HEK293 (cell line): ENCODE results near the gene RRBP1.
A peak's percentile ranks its signal among the peaks of the same experiment; 100 is the strongest.

Experiments used
- AEBP2 ChIP-seq: fragments of 450-650 bp; formaldehyde crosslinking; IDR thresholded peaks from 2 replicates; pipeline ENCODE4 v1.5.1; 2016; ENCODE audit warnings: missing biosample characterization, missing genetic modification characterization, borderline replicate concordance
- KLF9 ChIP-seq: fragments of 450-650 bp; formaldehyde crosslinking; IDR thresholded peaks from 2 replicates; pipeline ENCODE4 v1.5.1; 2016; ENCODE audit warnings: missing biosample characterization, missing genetic modification characterization, low read depth
- MZF1 ChIP-seq: fragments of 450-650 bp; formaldehyde crosslinking; IDR thresholded peaks from 2 replicates; pipeline ENCODE4 v1.5.1; 2017; ENCODE audit warnings: missing biosample characterization, missing genetic modification characterization, borderline replicate concordance
- PRDM10 ChIP-seq: fragments of 450-650 bp; formaldehyde crosslinking; IDR thresholded peaks from 2 replicates; pipeline ENCODE4 v1.5.1; 2016; ENCODE audit warnings: missing biosample characterization, missing genetic modification characterization
- SCRT1 ChIP-seq: fragments of 450-650 bp; formaldehyde crosslinking; IDR thresholded peaks from 2 replicates; pipeline ENCODE4 v1.5.1; 2016; ENCODE audit warnings: missing biosample characterization, missing genetic modification characterization, borderline replicate concordance
- SP3 ChIP-seq: fragments of 450-650 bp; formaldehyde crosslinking; IDR thresholded peaks from 2 replicates; pipeline ENCODE4 v1.5.1; 2016; ENCODE audit warnings: missing biosample characterization, missing genetic modification characterization
- ZBTB1 ChIP-seq: fragments of 450-650 bp; formaldehyde crosslinking; IDR thresholded peaks from 2 replicates; pipeline ENCODE4 v1.5.1; 2016; ENCODE audit warnings: missing biosample characterization, missing genetic modification characterization
- ZBTB6 ChIP-seq: fragments of 450-650 bp; formaldehyde crosslinking; IDR thresholded peaks from 2 replicates; pipeline ENCODE4 v1.5.1; 2017; ENCODE audit warnings: missing biosample characterization, missing genetic modification characterization
- ZFP69B ChIP-seq: fragments of 450-650 bp; formaldehyde crosslinking; IDR thresholded peaks from 2 replicates; pipeline ENCODE4 v1.5.1; 2016; ENCODE audit warnings: missing biosample characterization, missing genetic modification characterization
- ZNF10 ChIP-seq: fragments of 450-650 bp; formaldehyde crosslinking; IDR thresholded peaks from 2 replicates; pipeline ENCODE4 v1.5.1; 2017; ENCODE audit warnings: missing biosample characterization, missing genetic modification characterization
- ZNF157 ChIP-seq: fragments of 450-650 bp; formaldehyde crosslinking; IDR thresholded peaks from 2 replicates; pipeline ENCODE4 v1.5.1; 2016; ENCODE audit warnings: missing biosample characterization, missing genetic modification characterization
- ZNF174 ChIP-seq: fragments of 450-650 bp; formaldehyde crosslinking; IDR thresholded peaks from 2 replicates; pipeline ENCODE4 v1.5.0; 2017; ENCODE audit warnings: missing biosample characterization, mild to moderate bottlenecking, missing genetic modification characterization
- ZNF175 ChIP-seq: fragments of 450-650 bp; formaldehyde crosslinking; IDR thresholded peaks from 2 replicates; pipeline ENCODE4 v1.5.1; 2016; ENCODE audit warnings: missing biosample characterization, missing genetic modification characterization
- ZNF211 ChIP-seq: fragments of 450-650 bp; formaldehyde crosslinking; IDR thresholded peaks from 2 replicates; pipeline ENCODE4 v1.5.1; 2016; ENCODE audit warnings: low read depth, missing biosample characterization, missing genetic modification characterization
- ZNF23 ChIP-seq: fragments of 450-650 bp; formaldehyde crosslinking; IDR thresholded peaks from 2 replicates; pipeline ENCODE4 v1.5.1; 2016; ENCODE audit warnings: missing biosample characterization, missing genetic modification characterization, borderline replicate concordance
- ZNF274 ChIP-seq, 2 experiments: fragments of 200-500 bp in 1 of 2; fragments of 450-650 bp in 1 of 2; sonication (Bioruptor generic) in 1 of 2; formaldehyde crosslinking in 1 of 2; IDR thresholded peaks; 2 replicates each; pipeline versions ENCODE4 v1.5.1 to v1.6.1; 2014 to 2016; ENCODE audit warnings: borderline replicate concordance in 1 of 2, inconsistent platforms in 1 of 2, low read length in 1 of 2, missing biosample characterization in 1 of 2, missing genetic modification characterization in 1 of 2
- ZNF366 ChIP-seq: fragments of 450-650 bp; formaldehyde crosslinking; conservative IDR thresholded peaks from 2 replicates; pipeline ENCODE4 v1.5.1; 2016; ENCODE audit warnings: missing biosample characterization, missing genetic modification characterization
- ZNF513 ChIP-seq: fragments of 450-650 bp; IDR thresholded peaks from 2 replicates; pipeline ENCODE4 v1.5.1; 2018; ENCODE audit warnings: missing biosample characterization, missing genetic modification characterization
- ZNF521 ChIP-seq: fragments of 450-650 bp; formaldehyde crosslinking; IDR thresholded peaks from 2 replicates; pipeline ENCODE4 v1.5.1; 2017; ENCODE audit warnings: missing biosample characterization, mild to moderate bottlenecking, missing genetic modification characterization
- ZNF585B ChIP-seq: fragments of 450-650 bp; formaldehyde crosslinking; IDR thresholded peaks from 2 replicates; pipeline ENCODE4 v1.5.1; 2016; ENCODE audit warnings: missing biosample characterization, missing genetic modification characterization
- ZNF600 ChIP-seq: fragments of 450-650 bp; formaldehyde crosslinking; IDR thresholded peaks from 2 replicates; pipeline ENCODE4 v1.5.1; 2016; ENCODE audit warnings: missing biosample characterization, missing genetic modification characterization
- ZNF610 ChIP-seq: fragments of 450-650 bp; formaldehyde crosslinking; IDR thresholded peaks from 2 replicates; pipeline ENCODE4 v1.5.1; 2016; ENCODE audit warnings: missing biosample characterization, missing genetic modification characterization, borderline replicate concordance
- ZNF621 ChIP-seq: fragments of 450-650 bp; formaldehyde crosslinking; IDR thresholded peaks from 2 replicates; pipeline ENCODE4 v1.5.1; 2017; ENCODE audit warnings: missing biosample characterization, missing genetic modification characterization
- ZNF623 ChIP-seq: fragments of 450-650 bp; formaldehyde crosslinking; IDR thresholded peaks from 2 replicates; pipeline ENCODE4 v1.5.1; 2016; ENCODE audit warnings: missing biosample characterization, missing genetic modification characterization
- ZNF629 ChIP-seq: fragments of 450-650 bp; formaldehyde crosslinking; IDR thresholded peaks from 2 replicates; pipeline ENCODE4 v1.5.1; 2017; ENCODE audit warnings: missing biosample characterization, missing genetic modification characterization
- ZNF645 ChIP-seq: fragments of 450-650 bp; formaldehyde crosslinking; IDR thresholded peaks from 2 replicates; pipeline ENCODE4; 2016; ENCODE audit warnings: missing biosample characterization, missing genetic modification characterization
- ZNF677 ChIP-seq: fragments of 450-650 bp; IDR thresholded peaks from 2 replicates; pipeline ENCODE4 v1.5.0; 2018; ENCODE audit warnings: missing biosample characterization, mild to moderate bottlenecking, missing genetic modification characterization, moderate library complexity
- ZNF776 ChIP-seq: fragments of 450-650 bp; formaldehyde crosslinking; IDR thresholded peaks from 2 replicates; pipeline ENCODE4 v1.5.0; 2017; ENCODE audit warnings: missing biosample characterization, missing genetic modification characterization, borderline replicate concordance
- ZNF777 ChIP-seq: fragments of 450-650 bp; formaldehyde crosslinking; IDR thresholded peaks from 2 replicates; pipeline ENCODE4 v1.5.1; 2017; ENCODE audit warnings: missing biosample characterization, missing genetic modification characterization, borderline replicate concordance
- ZNF791 ChIP-seq: fragments of 450-650 bp; formaldehyde crosslinking; IDR thresholded peaks from 2 replicates; pipeline ENCODE4 v1.5.1; 2016; ENCODE audit warnings: missing biosample characterization, missing genetic modification characterization
- ZSCAN23 ChIP-seq: fragments of 450-650 bp; formaldehyde crosslinking; IDR thresholded peaks from 2 replicates; pipeline ENCODE4 v1.5.1; 2016; ENCODE audit warnings: missing biosample characterization, missing genetic modification characterization

The RRBP1 gene

GRCh38 chr20:17679941-17680835 is 1.9 kb downstream of the RRBP1 start (continued):
- TF ChIP-seq PRDM10 (tag by site-specific recombination): peak; percentile 46; the same call in 1 of the 2 replicates
- TF ChIP-seq ZBTB1: no peak
- TF ChIP-seq ZNF521 (tag by site-specific recombination): no peak
- TF ChIP-seq MZF1: no peak
- TF ChIP-seq SCRT1 (tag by site-specific recombination): peak; percentile 65
- no peak for TF ChIP-seq ZNF600 (tag by site-specific recombination)
- TF ChIP-seq ZBTB6 (tag by site-specific recombination): no peak
- TF ChIP-seq ZNF157: no peak
- TF ChIP-seq ZFP69B: no peak
- no peak for TF ChIP-seq ZNF623 (tag by site-specific recombination)
- TF ChIP-seq ZNF621 (tag by site-specific recombination): no peak
- no peak for TF ChIP-seq ZNF776 (tag by site-specific recombination)
- TF ChIP-seq ZNF645 (tag by site-specific recombination): no peak
- no peak for TF ChIP-seq ZNF610 (tag by site-specific recombination)
- no peak for TF ChIP-seq ZNF677 (tag by site-specific recombination)
- TF ChIP-seq ZNF211 (tag by site-specific recombination): no peak
- no peak for TF ChIP-seq ZSCAN23 (tag by site-specific recombination)
- TF ChIP-seq ZNF629 (tag by site-specific recombination): peak; percentile 7; the same call in 1 of the 2 replicates
- TF ChIP-seq AEBP2 (tag by site-specific recombination): no peak
- TF ChIP-seq ZNF174 (tag by site-specific recombination): no peak
- no peak for TF ChIP-seq ZNF366
- no peak for TF ChIP-seq ZNF175 (tag by site-specific recombination)
- TF ChIP-seq ZNF10 (tag by site-specific recombination): no peak
- TF ChIP-seq ZNF513 (tag by site-specific recombination): no peak
- TF ChIP-seq ZNF777 (tag by site-specific recombination): no peak
- no peak for TF ChIP-seq ZNF274 (IDR thresholded peaks at IDR 0.05; ENCODE audit: low read length)
- TF ChIP-seq ZNF274 (tag by site-specific recombination; IDR thresholded peaks at IDR 0.05; ENCODE audit: borderline replicate concordance): no peak
- no peak for TF ChIP-seq ZNF23 (tag by site-specific recombination)
- no peak for TF ChIP-seq KLF9
- 0 out of 2 replicates have a peak, but pooled peaks have one; percentile 14 for TF ChIP-seq SP3 (tag by site-specific recombination)
- TF ChIP-seq ZNF791 (tag by site-specific recombination): no peak
- no peak for TF ChIP-seq ZNF585B (tag by site-specific recombination)
